SK-N-SH (cell line): ENCODE data around the gene FAHD1. TPM values are rescaled to one million over a fixed set of nuclear protein-coding genes. Genes with fewer than 3 reads are reported as not detected.

Experiments used
- CTCF ChIA-PET: fragments of 300-600, 350-600 bp; formaldehyde crosslinking; extraction: SDS; loops from one replicate; lab custom pipeline; 2021; lab: Yijun Ruan, JAX
- POLR2A ChIA-PET: fragments of 350-600 bp; sonication (Branson Sonifier 250); formaldehyde crosslinking; extraction: SDS; loops from one replicate; lab custom pipeline; 2020; ENCODE audit warnings: antibody characterized with exemption, inconsistent platforms; lab: Yijun Ruan, JAX
- DNase-seq: peaks from one replicate; pipeline ENCODE4 v3.0.0; 2012
- H2AFZ ChIP-seq: fragments of 200-600 bp; sonication (generic); 2 replicates; pipeline ENCODE4 v1.8.1; 2016; ENCODE audit warnings: antibody characterized with exemption, mild to moderate bottlenecking, low read depth
- H3F3A ChIP-seq: fragments of 200-600 bp; sonication (generic); replicated peaks from 2 replicates; pipeline ENCODE3; 2016; ENCODE audit warnings: antibody characterized with exemption, mild to moderate bottlenecking; ENCODE audit not compliant: insufficient read depth
- H3K27ac ChIP-seq, 2 experiments: fragments of 200-500 bp in 1 of 2; fragments of 200-600 bp in 1 of 2; sonication (Bioruptor generic) in 1 of 2; sonication (generic), shearing (Covaris generic) in 1 of 2; 2 replicates each; pipeline versions ENCODE4 v1.5.1 to v1.6.1; 2014 to 2016; ENCODE audit warnings: low read depth in 2 of 2, inconsistent platforms in 1 of 2, low read length in 1 of 2, mild to moderate bottlenecking in 1 of 2, mixed read lengths in 1 of 2
- H3K27me3 ChIP-seq: fragments of 200-600 bp; sonication (generic), shearing (Covaris generic); 2 replicates; pipeline ENCODE4 v1.6.1; 2016; ENCODE audit warnings: mixed run types; ENCODE audit not compliant: insufficient read depth
- H3K36me3 ChIP-seq, 2 experiments: fragments of 200-500 bp in 1 of 2; fragments of 200-600 bp in 1 of 2; sonication (Bioruptor generic) in 1 of 2; sonication (generic) in 1 of 2; replicated peaks in 1 of 2; 2 replicates each; pipeline versions ENCODE3 to v1.5.1; 2014 to 2016; ENCODE audit warnings: low read length in 1 of 2, mild to moderate bottlenecking in 1 of 2; ENCODE audit not compliant: insufficient read depth in 2 of 2, control insufficient read depth in 1 of 2
- H3K4me1 ChIP-seq, 2 experiments: fragments of 200-500 bp in 1 of 2; fragments of 200-600 bp in 1 of 2; sonication (Bioruptor generic) in 1 of 2; sonication (generic), shearing (Covaris generic) in 1 of 2; 2 replicates each; pipeline versions ENCODE4 v1.5.1 to v1.6.1; 2014 to 2016; ENCODE audit warnings: low read depth in 1 of 2, low read length in 1 of 2, mixed run types in 1 of 2; ENCODE audit not compliant: insufficient read depth in 2 of 2, control insufficient read depth in 1 of 2
- H3K4me2 ChIP-seq: fragments of 200-600 bp; sonication (generic), shearing (Covaris generic); 2 replicates; pipeline ENCODE4 v1.6.1; 2017; ENCODE audit warnings: mixed run types
- H3K4me3 ChIP-seq, 2 experiments: fragments of 200-500 bp in 1 of 2; fragments of 200-600 bp in 1 of 2; sonication (Bioruptor generic) in 1 of 2; sonication (generic), shearing (Covaris generic) in 1 of 2; 2 replicates each; pipeline versions ENCODE4 v1.5.1 to v1.8.1; 2014 to 2016; ENCODE audit warnings: low read depth in 2 of 2, inconsistent platforms in 1 of 2, low read length in 1 of 2, mild to moderate bottlenecking in 1 of 2, mixed read lengths in 1 of 2, moderate library complexity in 1 of 2
- H3K79me2 ChIP-seq: fragments of 200-600 bp; sonication (generic); 2 replicates; pipeline ENCODE4 v1.8.1; 2017; ENCODE audit warnings: mild to moderate bottlenecking; ENCODE audit not compliant: insufficient read depth
- H3K9ac ChIP-seq: fragments of 200-600 bp; sonication (generic); 2 replicates; pipeline ENCODE4 v1.6.1; 2017; ENCODE audit warnings: mixed run types
- H3K9me2 ChIP-seq: fragments of 200-600 bp; sonication (generic); 2 replicates; pipeline ENCODE4 v1.6.1; 2017; ENCODE audit warnings: mixed run types
- H3K9me3 ChIP-seq: fragments of 200-600 bp; sonication (generic); 2 replicates; pipeline ENCODE4 v1.6.1; 2017; ENCODE audit warnings: mixed run types, mild to moderate bottlenecking, moderate library complexity
- H4K20me1 ChIP-seq: fragments of 200-600 bp; sonication (generic); 2 replicates; pipeline ENCODE4 v1.6.1; 2017; ENCODE audit warnings: mild to moderate bottlenecking, mixed run types; ENCODE audit not compliant: insufficient read depth
- CHD2 ChIP-seq: fragments of 150-350 bp; IDR thresholded peaks from 2 replicates; pipeline ENCODE4 v1.6.1; 2018; ENCODE audit warnings: low read length; ENCODE audit not compliant: partially characterized antibody
- FOSL2 ChIP-seq: IDR thresholded peaks from 2 replicates; pipeline ENCODE4 v1.4.0; 2012; ENCODE audit warnings: low read depth, mild to moderate bottlenecking, moderate library complexity, borderline replicate concordance
- GATA2 ChIP-seq: sonication (generic); formaldehyde crosslinking; IDR thresholded peaks from 2 replicates; pipeline ENCODE4 v1.5.0; 2020; ENCODE audit warnings: mild to moderate bottlenecking, missing genetic modification reagents
- MAX ChIP-seq: IDR thresholded peaks from 2 replicates; pipeline ENCODE4 v1.4.0; 2012; ENCODE audit warnings: low read depth
- NRF1 ChIP-seq: IDR thresholded peaks from 2 replicates; pipeline ENCODE4 v1.6.1; 2012; ENCODE audit warnings: low read depth, mild to moderate bottlenecking, low read length
- PBX3 ChIP-seq: IDR thresholded peaks from 2 replicates; pipeline ENCODE4; 2012
- RXRA ChIP-seq: IDR thresholded peaks from 2 replicates; pipeline ENCODE4 v1.4.0; 2012; ENCODE audit warnings: low read depth, mild to moderate bottlenecking, borderline replicate concordance
- SMC3 ChIP-seq: IDR thresholded peaks from 2 replicates; pipeline ENCODE4 v1.6.1; 2012; ENCODE audit warnings: low read depth, low read length, improper control_type of control experiment
- TCF12 ChIP-seq: IDR thresholded peaks from 2 replicates; pipeline ENCODE4 v1.4.0; 2012
- USF1 ChIP-seq: IDR thresholded peaks from 2 replicates; pipeline ENCODE4 v1.4.0; 2012; ENCODE audit warnings: low read depth, borderline replicate concordance
- USF2 ChIP-seq: fragments of 150-350 bp; IDR thresholded peaks from 2 replicates; pipeline ENCODE4 v1.6.1; 2017; ENCODE audit warnings: antibody characterized with exemption, low read length, low read depth, borderline replicate concordance
- ZBTB33 ChIP-seq: IDR thresholded peaks from 2 replicates; pipeline ENCODE4 v1.4.0; 2012; ENCODE audit warnings: low read depth, borderline replicate concordance
- WGBS: methylation state at CpG from one replicate; pipeline ENCODE4 v1.1.6; 2017; ENCODE audit warnings: low lambda C conversion rate; 5-methylcytosine and 5-hydroxymethylcytosine counted together
- polyA plus RNA-seq, 3 experiments: library from polyadenylated mRNA; depleted of rRNA; stranded (reverse); fragments of >200 nt; gene quantifications; 2 replicates each; pipeline ENCODE4 v1.2.3, GENCODE V29; 2012

The FAHD1 gene
- polyA plus RNA-seq, 1 of the 3 experiments (the other 2 are of a cell fraction) = 59.0 TPM

- ChIA-PET CTCF (no interaction called here), POLR2A (no interaction called here)
- H3K9me3 ChIP-seq = no peaks in the 10 kb centered on the region
- H3K79me2 ChIP-seq = no peaks in the 10 kb centered on the region
- DNase-seq = no peak
- H3K9ac ChIP-seq = no peak overlapping the region
- H2AFZ ChIP-seq = no peak overlapping the region
- no peak for TF ChIP-seq USF1
- TF ChIP-seq MAX = no peak
- TF ChIP-seq TCF12 = no peak
- TF ChIP-seq ZBTB33 = no peak
- no peak for TF ChIP-seq RXRA
- no peak for TF ChIP-seq CHD2
- no peak for TF ChIP-seq SMC3
- no peak for TF ChIP-seq PBX3
- no peak for TF ChIP-seq NRF1
- TF ChIP-seq USF2 = no peak
- TF ChIP-seq GATA2 (CRISPR knock-in tag) = no peak
- no peak for TF ChIP-seq FOSL2
- TF ChIP-seq, all 33 proteins: peak for 0
- no peak overlapping the region for H3K4me2 ChIP-seq
- peaks cover 7% of the 10 kb centered on the region for H3F3A ChIP-seq
- no peak overlapping the region for H3K4me3 ChIP-seq
- no peaks in the 10 kb centered on the region for H3K27me3 ChIP-seq
- 98% methylated on average over 12 of the region's 17 CpGs for WGBS
- H3K4me1 ChIP-seq = no peaks in the 10 kb centered on the region
- H3K27ac ChIP-seq = no peak overlapping the region
- no peaks in the 10 kb centered on the region for H4K20me1 ChIP-seq
- H3K9me2 ChIP-seq = no peaks in the 10 kb centered on the region
- H3K36me3 ChIP-seq = peaks cover 0 to 18% of the 10 kb centered on the region in 2 experiments
Observed at GRCh38 chr16:1817716-1818115, 9.3 kb upstream of the FAHD1 start.
